ENCODE data around the gene CD70. TPM values are rescaled to one million over a fixed set of nuclear protein-coding genes. Genes with fewer than 3 reads are reported as not detected.

The CD70 gene
- total RNA-seq, 1 experiment from 2014 or later = 45.4 TPM

- TF ChIP-seq REST (IDR thresholded peaks at IDR 0.05; ENCODE audit: insufficient read depth in 1 of 2, low read depth in 2 of 2, low read length in 1 of 2) = no peak
- no peak for TF ChIP-seq SIN3A (IDR thresholded peaks at IDR 0.05; ENCODE audit: borderline replicate concordance, insufficient read depth, low read depth, low read length)
- TF ChIP-seq POLR2AphosphoS5 (IDR thresholded peaks at IDR 0.05; ENCODE audit: low read depth, low read length) = no peak
- TF ChIP-seq CTCF (IDR thresholded peaks at IDR 0.05) = no peak
- no peak for TF ChIP-seq TCF7L2 (IDR thresholded peaks at IDR 0.05; ENCODE audit: low read depth, low read length)
- ATAC-seq = no peak
- no peaks in the 10 kb centered on the region for H3K9me3 ChIP-seq (ENCODE audit: control insufficient read depth, insufficient read depth, low read depth, low read length)
- H3K27ac ChIP-seq (ENCODE audit: low read length) = peak overlapping the region; percentile 18
- in situ Hi-C loops (cut with HindIII; ENCODE audit: low pct_unique_long_range_greater_than_20kb, low sequenced_read_pairs) = no loop called here
- CTCF ChIA-PET = no interaction called here
- H3K27me3 ChIP-seq (ENCODE audit: control insufficient read depth, insufficient read depth, low read length) = no peaks in the 10 kb centered on the region
- intact Hi-C loops (cut with micrococcal nuclease; ENCODE audit: unreplicated experiment) = no loop called here
- POLR2A ChIA-PET = no interaction called here
- TSS peak; percentile 91 for BruUV-seq (replicated peaks)
- peak overlapping the region; percentile 44 to 56 for H3K4me3 ChIP-seq (ENCODE audit: low read depth in 2 of 2, low read length in 2 of 2)
- peaks cover 6% of the 10 kb centered on the region; the same call in 1 of the 2 replicates for H3K4me1 ChIP-seq (ENCODE audit: control insufficient read depth, insufficient read depth, low read length)
- no peaks in the 10 kb centered on the region for H3K36me3 ChIP-seq (ENCODE audit: control insufficient read depth, insufficient read depth, low read length)
- DNase-seq (ENCODE audit: low read depth, low spot score) = no peak
Observed at GRCh38 chr19:6588508-6589345, 2.2 kb downstream of the CD70 start.

GRCh38 chr19:6587998-6588507, 2.9 kb downstream of the CD70 start:
- BruUV-seq (replicated peaks) = no TSS peak
- Histone ChIP-seq H3K4me3 (ENCODE audit: low read depth in 2 of 2, low read length in 2 of 2) (peak overlapping the region in 1 of 2 experiments; percentile 56; a peak in 2 of 4 replicates), H3K27ac (ENCODE audit: low read length) (peak overlapping the region; percentile 23; the same call in 1 of the 2 replicates), H3K36me3 (ENCODE audit: control insufficient read depth, insufficient read depth, low read length) (no peaks in the 10 kb centered on the region), H3K4me1 (ENCODE audit: control insufficient read depth, insufficient read depth, low read length) (peaks cover 6% of the 10 kb centered on the region; the same call in 1 of the 2 replicates), H3K9me3 (ENCODE audit: control insufficient read depth, insufficient read depth, low read depth, low read length) (no peaks in the 10 kb centered on the region), H3K27me3 (ENCODE audit: control insufficient read depth, insufficient read depth, low read length) (no peaks in the 10 kb centered on the region)
- CTCF ChIA-PET = no interaction called here
- TF ChIP-seq CTCF (IDR thresholded peaks at IDR 0.05) (no peak), REST (IDR thresholded peaks at IDR 0.05; ENCODE audit: insufficient read depth in 1 of 2, low read depth in 2 of 2, low read length in 1 of 2) (no peak)
- intact Hi-C loops (cut with micrococcal nuclease; ENCODE audit: unreplicated experiment) = no loop called here
- in situ Hi-C loops (cut with HindIII; ENCODE audit: low pct_unique_long_range_greater_than_20kb, low sequenced_read_pairs) = no loop called here
- DNase-seq (ENCODE audit: low read depth, low spot score) (no peak), ATAC-seq (no peak)
- POLR2A ChIA-PET = no interaction called here

Measured in Panc1 (cell line).